Common myeloid progenitor, CD34-positive (primary cell): ENCODE data around the gene RLF.
"Not testable (repeated sequence)": the region's sequence is repeated elsewhere in the genome, so short reads cannot be mapped to it uniquely, and the experiment has no call there.

Source experiments
- CTCF ChIA-PET: fragments of 350-600 bp; sonication (Branson Sonifier 250); formaldehyde crosslinking; loops from one replicate; lab custom pipeline; 2021; ENCODE audit warnings: antibody characterized with exemption; lab: Charles Lee
- POLR2A ChIA-PET: fragments of 350-600 bp; sonication (Branson Sonifier 250); formaldehyde crosslinking; loops from one replicate; lab custom pipeline; 2021; ENCODE audit warnings: antibody characterized with exemption; lab: Charles Lee
- DNase-seq, 3 donors: peaks; one replicate each; pipeline versions ENCODE4 v3.0.0 to v3.0.0-alpha.2; 2013
- H3K27ac ChIP-seq, 2 experiments: 1 replicate in 1 of 2; 2 replicates in 1 of 2; pipeline ENCODE4 v1.7.0; 2013; ENCODE audit warnings: inconsistent platforms in 2 of 2, low read length in 2 of 2, mild to moderate bottlenecking in 2 of 2, low read depth in 1 of 2, moderate library complexity in 1 of 2; ENCODE audit not compliant: severe bottlenecking in 2 of 2, insufficient read depth in 1 of 2, poor library complexity in 1 of 2
- H3K27me3 ChIP-seq, 5 experiments: replicated peaks in 2 of 5; 1 replicate in 3 of 5; 2 replicates in 2 of 5; pipeline versions ENCODE4 v1.6.1 to v1.7.0; 2013; ENCODE audit warnings: low read length in 4 of 5, mild to moderate bottlenecking in 2 of 5, moderate library complexity in 2 of 5, inconsistent platforms in 1 of 5; ENCODE audit not compliant: insufficient read depth in 5 of 5, control insufficient read depth in 4 of 5
- H3K36me3 ChIP-seq, 4 experiments: 1 replicate in 2 of 4; 2 replicates in 2 of 4; pipeline versions ENCODE4 v1.6.1 to v1.7.0; 2013; ENCODE audit warnings: low read length in 3 of 4, control low read depth in 1 of 4, mild to moderate bottlenecking in 1 of 4; ENCODE audit not compliant: control insufficient read depth in 4 of 4, insufficient read depth in 4 of 4
- H3K4me1 ChIP-seq, 4 experiments: 1 replicate in 3 of 4; 2 replicates in 1 of 4; pipeline versions ENCODE4 v1.6.1 to v1.7.1; 2013; ENCODE audit warnings: low read length in 3 of 4, mild to moderate bottlenecking in 3 of 4, control low read depth in 1 of 4, inconsistent platforms in 1 of 4, moderate library complexity in 1 of 4; ENCODE audit not compliant: control insufficient read depth in 4 of 4, insufficient read depth in 4 of 4; ENCODE audit errors: control extremely low read depth in 1 of 4
- H3K4me3 ChIP-seq, 7 experiments: 1 replicate in 4 of 7; 2 replicates in 3 of 7; pipeline versions ENCODE4 v1.5.1 to v1.7.0; 2013; ENCODE audit warnings: mild to moderate bottlenecking in 7 of 7, low read length in 6 of 7, moderate library complexity in 6 of 7, inconsistent platforms in 2 of 7, low read depth in 2 of 7, control low read depth in 1 of 7; ENCODE audit not compliant: insufficient read depth in 4 of 7, control insufficient read depth in 1 of 7; ENCODE audit errors: extremely low read depth in 1 of 7
- H3K9me3 ChIP-seq, 5 experiments: 1 replicate in 4 of 5; 2 replicates in 1 of 5; pipeline versions ENCODE4 v1.6.1 to v1.7.1; 2013; ENCODE audit warnings: low read length in 4 of 5, mild to moderate bottlenecking in 2 of 5, inconsistent platforms in 1 of 5, low read depth in 1 of 5, moderate library complexity in 1 of 5; ENCODE audit not compliant: control insufficient read depth in 4 of 5, insufficient read depth in 2 of 5; ENCODE audit errors: control extremely low read depth in 1 of 5
- WGBS: methylation state at CpG from one replicate; pipeline ENCODE4 v1.1.5; 2013; ENCODE audit not compliant: insufficient coverage; 5-methylcytosine and 5-hydroxymethylcytosine counted together

Gene RLF

DNA sequence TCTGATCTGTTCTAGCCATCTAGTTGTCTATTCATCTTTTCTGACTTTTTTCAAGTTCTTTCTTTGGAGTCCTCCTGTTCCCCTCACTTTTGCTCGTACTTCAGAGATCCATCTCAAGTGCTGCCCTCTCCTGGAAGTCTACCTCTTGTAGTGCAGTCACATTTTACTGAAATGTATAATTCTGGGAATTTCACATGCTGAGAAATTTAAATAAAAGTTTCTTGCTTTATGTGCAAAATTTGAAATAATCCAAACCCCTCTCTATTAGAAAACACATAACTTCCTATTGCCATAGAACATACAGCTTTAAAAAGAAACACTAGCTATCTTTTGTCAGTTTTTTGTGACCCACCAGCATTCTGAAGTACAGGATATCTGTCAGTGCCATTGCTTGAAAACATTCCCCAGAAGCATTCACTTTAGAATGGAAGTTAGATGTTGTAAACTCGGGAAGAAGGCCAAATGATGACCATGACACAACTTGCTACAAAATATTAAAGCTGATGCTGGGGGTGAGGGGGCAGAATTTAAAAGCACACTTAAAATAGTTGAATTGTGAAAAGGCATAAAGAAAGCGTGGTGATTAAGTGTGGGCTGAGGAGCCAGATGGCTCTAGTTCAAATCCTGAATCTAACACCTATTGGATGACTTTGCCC lies 22.0 kb downstream of the RLF start:
- Histone ChIP-seq H3K27ac (no peak overlapping the region), H3K36me3 (no peaks in the 10 kb centered on the region), H3K4me3 (no peak overlapping the region), H3K27me3 (no peaks in the 10 kb centered on the region), H3K4me1 (peaks cover 0 to 3% (median 3%) of the 10 kb centered on the region in 4 experiments), H3K9me3 (no peaks in the 10 kb centered on the region)
- no CpG with 5 or more reads among the region's 3 CpGs for WGBS
- CTCF ChIA-PET = interaction anchor here (0.7 to 5.5 kb wide), 18 partner anchors 8 to 229 kb away, joined by 3 to 81 read pairs (median 6); no protein-coding TSS in a partner anchor
- DNase-seq = peak; percentile 67 to 79 (median 77)
- POLR2A ChIA-PET = no interaction called here

GRCh38 chr1:40184193-40184592 lies 23.0 kb downstream of the RLF start:
- WGBS = no CpG with 5 or more reads among the region's 1 CpG
- Histone ChIP-seq H3K36me3 (peaks cover 0 to 4% (median 2%) of the 10 kb centered on the region in 4 experiments), H3K27me3 (no peaks in the 10 kb centered on the region), H3K4me3 (no peak overlapping the region), H3K27ac (no peak overlapping the region), H3K9me3 (no peaks in the 10 kb centered on the region), H3K4me1 (peaks cover 0 to 3% (median 3%) of the 10 kb centered on the region in 4 experiments)
- DNase-seq = no peak
- POLR2A ChIA-PET = interaction anchor here (0.6 kb wide), 1 partner anchor 28 kb away, joined by 4 read pairs; no protein-coding TSS in a partner anchor
- CTCF ChIA-PET = interaction anchor here (0.7 to 5.5 kb wide), 13 partner anchors 9 to 228 kb away, joined by 3 to 81 read pairs (median 5); no protein-coding TSS in a partner anchor

DNA sequence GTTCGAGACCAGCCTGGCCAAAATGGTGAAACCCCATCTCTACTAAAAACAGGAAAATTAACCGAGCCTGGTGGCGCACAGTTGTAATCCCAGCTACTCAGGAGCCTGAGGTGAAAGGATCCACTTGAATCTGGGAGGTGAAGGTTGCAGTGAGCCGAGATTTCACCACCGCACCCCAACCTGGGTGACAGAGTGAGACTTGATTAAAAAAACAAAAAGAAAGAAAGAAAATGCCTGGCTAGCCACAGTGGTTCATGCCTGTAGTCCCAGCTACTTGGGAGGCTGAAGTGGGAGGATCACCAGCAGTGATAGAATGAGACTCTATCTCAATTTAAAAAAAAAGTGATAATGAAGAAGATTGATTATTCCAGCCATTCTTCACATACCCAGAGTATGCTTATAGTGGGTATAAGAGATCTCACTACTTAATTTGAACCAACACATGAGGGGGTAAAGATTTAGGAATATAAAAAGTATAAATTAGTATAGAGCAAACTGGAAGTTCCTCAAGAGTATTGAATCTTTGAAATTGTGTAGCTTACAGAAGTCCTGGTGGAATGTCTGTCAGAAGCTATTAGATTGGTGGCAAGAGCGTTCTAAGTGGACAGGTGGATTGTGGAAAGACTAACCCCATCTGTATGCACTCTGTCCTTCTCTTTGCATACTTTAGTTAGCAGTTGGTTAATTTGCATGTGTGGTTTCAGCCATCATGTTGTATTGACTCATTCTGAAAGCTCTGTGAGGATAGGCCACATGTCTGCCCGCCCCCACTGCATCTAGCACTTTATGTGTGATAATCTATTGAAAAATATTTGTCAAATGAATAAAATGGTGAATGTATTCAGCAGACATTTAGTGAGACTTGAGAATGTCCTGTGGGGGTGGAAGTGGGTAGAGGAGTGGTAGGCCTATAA lies 25.0 kb downstream of the RLF start:
- WGBS = 96% methylated on average over 5 of the region's 7 CpGs

GRCh38 chr1:40187399-40187798 lies 26.2 kb downstream of the RLF start:
- no peak for DNase-seq
- ChIA-PET POLR2A (interaction anchor here (0.6 kb wide), 1 partner anchor 197 kb away, joined by 3 read pairs; no protein-coding TSS in a partner anchor), CTCF (interaction anchor here (1.3 to 2.3 kb wide), 2 partner anchors 10 to 34 kb away, joined by 5 to 8 read pairs; no protein-coding TSS in a partner anchor)
- H3K27me3 ChIP-seq = no peaks in the 10 kb centered on the region
- peaks cover 5 to 26% (median 14%) of the 10 kb centered on the region in 4 experiments for H3K36me3 ChIP-seq
- peaks cover 0 to 3% (median 3%) of the 10 kb centered on the region in 4 experiments for H3K4me1 ChIP-seq
- H3K4me3 ChIP-seq = no peak overlapping the region
- no CpG with 5 or more reads among the region's 1 CpG for WGBS
- H3K27ac ChIP-seq = no peak overlapping the region
- H3K9me3 ChIP-seq = no peaks in the 10 kb centered on the region

More for the DNA sequence above, 25.0 kb downstream of the RLF start:
- H3K4me1 ChIP-seq = peaks cover 0 to 3% (median 3%) of the 10 kb centered on the region in 4 experiments
- peak in 1 of 3 donors; percentile 14 for DNase-seq
- H3K27ac ChIP-seq = no peak overlapping the region
- ChIA-PET POLR2A (interaction anchor here (0.6 to 0.8 kb wide), 2 partner anchors 12 to 24 kb away, joined by 3 read pairs; no protein-coding TSS in a partner anchor), CTCF (interaction anchor here (1.0 to 1.9 kb wide), 3 partner anchors 12 to 219 kb away, joined by 4 to 5 read pairs (median 5); no protein-coding TSS in a partner anchor)
- no peak overlapping the region for H3K4me3 ChIP-seq
- peaks cover 0 to 14% (median 8%) of the 10 kb centered on the region in 4 experiments for H3K36me3 ChIP-seq
- no peaks in the 10 kb centered on the region for H3K27me3 ChIP-seq
- no peaks in the 10 kb centered on the region for H3K9me3 ChIP-seq

DNA sequence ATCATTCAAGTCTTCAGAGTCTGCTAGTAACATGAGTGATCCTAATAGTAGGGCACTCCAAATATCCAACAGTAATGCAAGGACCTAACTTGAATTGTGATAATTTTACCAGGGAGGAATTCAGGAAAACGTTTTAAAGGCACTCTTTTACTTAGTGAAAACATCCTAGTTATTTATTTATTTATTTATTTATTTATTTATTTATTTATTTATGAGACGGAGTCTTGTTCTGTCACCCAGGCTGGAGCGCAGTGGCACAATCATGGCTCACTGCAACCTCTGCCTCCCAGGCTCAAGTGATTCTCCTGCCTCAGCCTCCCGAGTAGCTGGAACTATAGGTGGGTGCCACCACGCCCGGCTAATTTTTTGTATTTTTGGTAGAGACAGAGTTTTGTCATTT lies 33.5 kb downstream of the RLF start:
- H3K27ac ChIP-seq, H3K4me1 ChIP-seq, CTCF ChIA-PET, DNase-seq, H3K9me3 ChIP-seq, H3K4me3 ChIP-seq, H3K27me3 ChIP-seq, POLR2A ChIA-PET: not testable (repeated sequence)
- WGBS = 91% methylated on average over 4 of the region's 6 CpGs
- H3K36me3 ChIP-seq = peaks cover 16 to 37% (median 27%) of the 10 kb centered on the region in 4 experiments

DNA sequence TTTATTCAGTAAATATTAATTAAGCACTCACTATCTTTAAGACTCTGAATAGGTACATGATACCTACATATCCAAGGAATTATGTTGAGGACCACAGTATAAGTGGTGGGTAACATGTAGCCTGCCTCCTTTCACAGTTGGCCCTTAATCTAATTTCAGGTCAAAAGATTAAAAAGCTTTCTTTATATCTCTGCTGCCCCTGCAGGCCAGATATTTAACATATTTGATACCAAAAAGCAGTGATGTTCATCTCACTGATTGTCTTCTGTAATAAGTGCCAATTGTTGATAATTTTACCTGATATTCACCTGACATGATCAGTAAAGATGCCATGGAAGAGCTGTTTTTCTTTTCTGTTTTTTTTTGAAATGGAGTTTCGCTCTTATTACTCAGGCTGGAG lies 36.5 kb downstream of the RLF start:
- ChIA-PET POLR2A (interaction anchor here (0.5 kb wide), 1 partner anchor 26 kb away, joined by 4 read pairs; no protein-coding TSS in a partner anchor), CTCF (interaction anchor here (0.7 to 4.4 kb wide), 9 partner anchors 9 to 117 kb away, joined by 3 to 34 read pairs (median 4); no protein-coding TSS in a partner anchor)
- H3K9me3 ChIP-seq = no peaks in the 10 kb centered on the region
- no peak overlapping the region for H3K27ac ChIP-seq
- H3K36me3 ChIP-seq = peaks cover 12 to 29% (median 22%) of the 10 kb centered on the region in 4 experiments
- DNase-seq = peak; percentile 8 to 35 (median 27)
- WGBS = 100% methylated on average over 1 of the region's 1 CpG
- no peaks in the 10 kb centered on the region for H3K4me1 ChIP-seq
- H3K27me3 ChIP-seq = no peaks in the 10 kb centered on the region
- no peak overlapping the region for H3K4me3 ChIP-seq
